Activated effector memory CD4-positive, alpha-beta T cell treated with anti-CD3 and anti-CD28 coated beads, Interleukin-2, amount 50 U/mL, for 16 hours (primary cell): Measurements from ENCODE around the gene KPTN.
"Not testable (repeated sequence)": the region's sequence is repeated elsewhere in the genome, so short reads cannot be mapped to it uniquely, and the experiment has no call there.

ENCODE experiments used
- DNase-seq: peaks from one replicate; pipeline ENCODE4 v3.0.0-alpha.2; 2020

The KPTN gene

DNA sequence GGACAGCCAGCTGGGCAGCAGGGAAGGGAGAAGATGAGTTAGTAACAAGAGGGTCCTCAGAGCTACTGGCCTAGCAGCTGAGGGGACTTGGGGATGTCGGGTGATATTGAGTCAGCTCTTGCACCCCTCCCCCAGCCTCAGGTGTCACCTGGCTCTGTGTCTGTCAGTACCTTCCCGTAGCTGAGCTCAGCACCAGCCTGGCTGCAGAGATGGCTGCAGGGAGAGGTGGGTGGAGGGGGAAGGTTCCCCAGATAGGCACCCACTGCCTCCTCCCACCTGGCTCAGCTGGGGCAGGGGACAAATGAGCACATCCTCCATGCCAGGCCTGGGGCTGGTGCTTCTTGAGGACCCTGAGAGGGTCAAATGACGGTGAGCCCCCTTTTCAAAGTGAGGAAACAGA lies 6.8 kb upstream of the KPTN start:
- no peak for DNase-seq

DNA sequence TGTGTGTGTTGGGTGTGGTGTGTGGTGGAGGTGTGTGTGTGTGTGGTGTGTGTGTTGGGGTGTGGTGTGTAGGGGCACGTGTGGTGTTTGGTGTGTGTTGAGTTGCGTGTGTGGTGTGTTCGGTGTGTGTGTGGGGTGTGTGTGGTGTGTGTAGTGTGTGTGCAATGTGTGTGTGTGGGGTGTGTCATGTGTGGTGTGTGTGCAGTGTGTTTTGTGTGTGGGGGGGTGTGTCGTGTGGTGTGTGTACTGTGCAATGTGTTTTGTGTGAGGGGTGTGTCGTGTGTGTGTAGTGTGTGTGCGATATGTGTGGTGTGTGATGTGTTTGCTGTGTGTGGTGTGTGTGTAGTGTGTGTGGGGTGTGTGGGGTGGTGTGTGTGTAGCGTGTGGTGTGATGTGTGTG lies 6.0 kb upstream of the KPTN start:
- no peak for DNase-seq

DNA sequence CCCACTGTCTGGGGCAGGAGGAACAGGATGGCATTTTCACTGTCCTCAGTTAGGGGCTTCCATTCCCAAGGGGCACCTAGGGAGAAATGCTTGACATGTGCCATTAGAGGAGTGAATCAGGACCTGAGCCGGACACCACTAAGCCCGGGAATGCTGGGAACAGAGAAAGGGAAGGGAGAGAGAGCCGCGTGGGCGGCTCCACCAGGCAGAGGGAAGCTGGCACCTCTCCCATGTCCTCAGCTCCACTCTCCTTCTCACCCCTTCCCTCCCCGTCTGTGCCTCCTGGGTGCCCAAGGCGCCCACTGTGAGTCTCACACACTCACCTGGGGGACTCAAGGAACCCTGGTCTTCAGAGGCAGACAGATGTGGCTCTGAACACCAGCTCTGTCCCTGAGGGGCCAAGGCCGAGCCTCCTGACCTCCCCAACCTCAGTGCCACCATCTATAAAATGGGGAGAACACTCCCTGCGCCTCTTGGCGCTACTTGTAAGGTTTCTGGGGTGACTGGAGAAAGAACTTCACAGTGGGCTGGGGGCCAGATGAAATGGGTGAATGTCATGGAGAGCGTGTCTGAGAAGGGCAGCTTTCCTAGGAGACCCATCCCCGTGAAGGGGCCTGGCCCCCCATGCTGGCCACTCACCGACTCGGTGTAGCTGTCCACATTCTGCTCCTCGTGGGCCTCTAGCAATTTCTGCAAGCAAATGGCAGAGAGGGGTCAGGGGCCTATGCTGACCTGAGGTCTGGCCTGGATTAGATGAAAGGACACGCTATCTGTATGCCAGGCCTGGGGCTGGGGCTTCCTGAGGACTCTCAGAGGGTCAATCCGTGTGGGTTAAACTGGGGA lies 5.3 kb upstream of the KPTN start:
- DNase-seq = no peak

DNA sequence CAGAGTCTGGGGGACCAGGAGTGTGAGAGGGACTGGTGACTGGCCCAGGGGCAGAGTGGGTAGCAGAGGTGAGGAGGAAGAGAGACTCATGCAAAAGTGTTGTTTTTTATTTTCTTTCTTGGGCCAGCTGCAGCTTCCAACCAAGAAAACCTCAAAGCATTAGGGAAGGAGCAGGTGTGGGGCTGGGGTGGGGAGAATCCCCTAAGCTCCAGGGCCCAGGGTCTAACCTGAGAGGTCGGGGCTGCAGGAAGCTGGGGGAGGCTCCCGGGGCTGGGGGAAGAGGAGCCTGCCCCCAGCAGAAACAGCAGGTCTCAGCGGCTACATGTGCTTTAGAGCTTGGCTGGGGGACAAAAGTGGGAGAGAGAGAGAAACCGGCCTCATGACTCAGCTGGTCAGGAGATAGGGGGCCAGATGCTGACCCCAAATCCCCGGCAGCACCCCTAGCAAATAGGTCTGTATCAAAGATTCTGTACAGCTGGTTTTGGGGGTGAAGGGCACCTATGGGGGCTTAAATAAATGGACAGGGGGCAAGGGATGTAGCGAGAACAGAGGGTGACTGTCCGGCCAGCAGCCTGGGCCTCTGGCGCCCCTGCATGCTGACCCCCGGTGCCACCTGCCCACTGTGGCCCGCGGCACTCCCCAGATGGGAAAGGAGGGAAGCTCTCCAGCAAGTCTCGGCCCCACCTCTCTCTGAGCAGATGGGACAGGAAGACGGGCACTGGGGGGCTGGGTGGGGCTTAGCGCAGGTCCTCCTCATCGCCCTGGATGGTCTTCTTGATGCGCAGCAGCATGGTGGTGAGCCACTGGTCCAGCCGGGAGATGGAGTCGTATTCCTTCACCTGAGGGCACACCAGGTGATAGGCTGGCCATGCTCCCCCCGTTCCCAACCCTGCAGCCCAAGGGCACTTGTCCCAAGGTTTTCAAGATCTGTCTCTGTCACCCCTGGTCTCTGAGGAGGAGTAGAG lies 3.8 kb upstream of the KPTN start:
- no peak for DNase-seq

DNA sequence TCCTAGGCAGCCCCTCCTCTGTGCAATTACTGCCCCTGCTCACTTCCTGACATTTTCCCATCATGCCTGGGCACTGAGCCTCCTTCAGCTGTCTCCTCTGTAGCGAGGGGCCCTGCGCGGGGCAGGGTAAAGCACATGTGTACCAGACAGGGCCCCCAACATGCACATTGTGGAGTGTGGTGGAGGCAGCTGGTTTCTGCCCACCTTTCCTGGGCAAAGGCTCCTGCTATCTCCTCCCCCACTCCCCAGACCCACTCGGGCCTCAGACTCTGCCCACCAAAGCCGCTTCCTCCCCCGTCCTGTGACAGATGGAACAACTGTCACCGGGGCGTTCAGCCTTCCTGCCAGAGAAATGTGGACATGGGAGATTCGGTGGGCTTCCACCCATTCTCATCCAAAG lies 2.9 kb upstream of the KPTN start:
- DNase-seq = no peak

DNA sequence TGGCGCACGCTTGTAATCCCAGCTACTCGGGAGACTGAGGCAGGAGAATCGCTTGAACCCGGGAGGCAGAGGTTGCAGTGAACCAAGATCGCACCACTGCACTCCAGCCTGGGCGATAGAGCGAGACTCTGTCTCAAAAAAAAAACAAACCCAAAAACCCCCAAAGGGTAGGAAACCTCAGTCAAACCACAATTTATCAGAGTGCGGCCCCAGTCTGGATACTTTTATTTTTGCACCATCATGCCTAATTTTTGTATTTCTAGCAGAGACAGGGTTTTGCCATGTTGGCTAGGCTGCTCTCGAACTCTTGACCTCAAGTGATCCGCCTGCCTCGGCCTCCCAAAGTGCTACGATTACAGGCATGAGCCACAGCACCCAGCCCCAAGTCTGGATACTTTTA lies 2.2 kb upstream of the KPTN start:
- not testable (repeated sequence) for DNase-seq

DNA sequence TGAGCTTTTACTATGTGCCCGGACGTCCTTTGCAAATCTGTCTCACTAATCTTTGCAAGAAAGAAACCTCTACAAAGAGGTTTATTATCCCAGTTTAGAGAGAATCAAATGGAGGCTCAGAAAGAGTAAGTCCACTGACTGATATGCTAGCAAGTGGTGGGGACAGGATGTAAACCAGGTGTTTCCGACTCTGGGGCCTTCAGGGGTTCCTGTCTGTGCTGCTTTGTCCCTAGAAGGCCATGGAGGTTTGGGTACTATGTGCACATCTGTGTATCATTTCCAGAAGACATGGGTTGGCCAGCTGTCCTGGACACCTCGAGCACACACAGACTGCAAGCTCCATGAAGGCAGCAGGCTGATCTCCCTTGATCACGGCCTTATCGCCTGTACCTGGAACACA lies 1.2 kb upstream of the KPTN start:
- no peak for DNase-seq

DNA sequence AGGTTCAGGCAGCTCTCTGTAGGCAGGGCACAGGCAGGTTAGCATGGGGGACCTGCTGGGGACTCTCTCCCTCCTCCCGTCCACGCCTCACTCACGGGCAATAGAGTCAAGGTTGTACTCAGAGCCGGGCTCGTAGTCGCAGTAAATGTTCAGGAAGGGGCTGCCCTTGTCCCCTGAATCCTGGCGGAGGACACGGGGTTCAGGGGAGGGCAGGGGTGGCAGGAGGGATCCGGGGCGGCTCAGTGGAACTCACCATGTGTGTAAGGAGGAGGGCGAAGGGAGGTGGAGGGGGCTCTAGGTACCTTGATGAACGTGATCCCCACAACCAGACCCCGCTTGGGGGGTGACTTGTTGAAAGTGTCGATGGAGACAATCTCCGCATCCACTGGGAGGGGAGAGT lies 819 bp downstream of the KPTN start:
- no peak for DNase-seq

DNA sequence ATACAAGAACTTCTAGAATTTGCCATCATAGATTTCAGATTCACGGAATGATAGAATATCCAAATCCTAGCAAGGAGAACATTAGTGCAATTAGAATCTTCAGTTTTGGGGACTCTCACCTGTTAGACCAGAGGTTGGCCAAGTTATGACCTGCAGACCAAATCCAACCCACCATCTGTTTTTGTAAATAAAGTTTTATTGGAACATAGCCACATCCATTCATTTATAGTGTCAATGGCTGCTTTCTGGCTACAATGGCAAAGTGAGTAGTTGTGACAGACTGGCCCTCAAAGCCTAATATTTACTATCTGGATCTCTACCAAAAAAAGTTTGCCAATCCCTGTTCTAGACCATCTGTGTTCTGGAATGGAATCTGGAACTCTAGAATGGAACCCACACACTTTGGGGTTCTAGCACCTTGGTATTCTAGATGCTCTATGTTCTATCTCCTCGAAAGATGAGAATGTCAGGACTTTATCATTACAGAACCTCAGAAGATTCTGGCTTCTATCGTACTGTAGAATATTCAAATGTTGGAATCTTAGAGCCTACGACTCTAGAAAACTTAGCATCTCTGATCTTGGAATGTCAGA lies 2.5 kb downstream of the KPTN start:
- DNase-seq = no peak

DNA sequence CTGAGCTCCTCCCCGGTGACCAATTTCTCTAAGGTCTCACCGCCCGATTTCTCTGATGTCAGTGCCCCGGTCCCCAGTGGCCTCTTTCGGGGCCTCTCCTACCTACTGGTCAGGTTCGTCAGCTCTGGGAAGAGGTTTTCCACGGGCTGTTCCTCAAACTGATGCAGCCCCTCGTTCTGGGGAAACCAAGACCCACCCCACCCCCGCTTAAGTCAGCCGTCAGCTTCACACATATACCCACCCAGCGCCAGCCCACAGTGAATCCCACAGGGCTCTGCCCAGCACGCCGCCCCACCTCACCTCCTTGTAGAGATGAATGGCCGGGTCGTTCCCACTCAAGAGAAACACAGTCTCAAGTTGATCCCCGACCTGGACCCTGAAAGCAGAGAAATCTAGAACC lies 3.4 kb downstream of the KPTN start:
- DNase-seq = no peak

DNA sequence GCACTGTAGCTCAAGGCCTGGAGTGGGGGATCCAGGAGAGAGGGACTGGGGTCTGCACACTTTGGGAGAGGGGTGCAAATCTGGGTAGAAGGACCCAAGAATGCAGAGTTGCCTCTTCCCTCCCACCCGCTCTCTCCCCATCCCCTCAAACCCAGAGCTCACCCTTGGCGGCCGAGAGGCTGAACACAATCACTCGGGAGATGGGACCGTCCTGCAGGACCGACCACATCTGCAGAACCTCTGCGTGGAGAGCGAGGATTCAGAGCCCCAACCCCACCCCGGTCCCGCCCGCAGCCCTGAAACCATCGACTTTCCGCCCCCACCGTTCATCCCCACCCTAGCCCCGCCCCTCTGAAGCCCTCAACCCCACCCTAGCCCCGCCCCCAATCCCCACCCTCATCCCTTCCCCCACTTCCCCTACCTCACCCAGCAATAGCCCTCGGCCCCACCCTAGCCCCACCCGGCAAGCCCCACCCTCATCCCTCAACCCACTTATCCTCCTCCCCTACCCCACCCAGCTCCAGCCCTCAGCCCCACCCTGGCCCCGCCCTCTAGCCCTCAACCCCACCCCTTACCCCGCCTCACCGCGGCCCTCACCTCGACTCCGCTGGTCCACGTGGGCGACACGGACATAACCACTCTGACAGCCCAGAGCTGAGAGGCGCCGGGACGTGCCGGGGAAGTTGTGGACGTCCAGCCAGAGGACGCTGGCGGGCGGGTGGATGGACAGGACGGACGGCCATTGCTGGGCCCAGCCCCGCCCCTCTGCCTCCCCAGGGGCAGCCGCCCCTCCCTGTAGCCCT lies 4.1 kb downstream of the KPTN start:
- DNase-seq = no peak

DNA sequence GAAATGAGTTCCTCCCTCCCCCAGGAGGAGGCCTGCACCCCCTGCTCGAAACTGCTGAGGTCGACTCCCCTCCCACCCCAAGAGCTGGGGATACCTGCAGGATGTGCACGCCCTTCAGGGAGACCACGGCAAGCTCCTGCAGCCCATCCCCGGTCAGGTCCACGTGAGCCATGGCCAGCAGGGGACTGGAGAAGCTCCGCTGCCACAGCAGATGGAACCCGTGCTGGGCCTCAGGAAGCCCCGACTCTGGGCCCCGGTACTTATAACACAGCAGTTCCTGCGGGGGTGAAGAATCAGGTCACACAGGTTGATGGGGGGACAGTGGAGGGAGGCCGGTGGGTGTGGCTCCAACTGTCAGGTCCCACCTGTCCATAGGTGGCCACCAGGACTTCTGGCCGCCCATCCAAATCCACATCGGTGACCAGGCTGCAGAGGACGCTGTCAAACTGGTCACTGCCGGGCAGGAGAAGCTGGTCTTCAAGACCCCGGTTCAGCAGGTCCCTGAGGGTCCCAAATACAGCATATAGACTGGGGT lies 7.5 kb downstream of the KPTN start:
- DNase-seq = no peak

DNA sequence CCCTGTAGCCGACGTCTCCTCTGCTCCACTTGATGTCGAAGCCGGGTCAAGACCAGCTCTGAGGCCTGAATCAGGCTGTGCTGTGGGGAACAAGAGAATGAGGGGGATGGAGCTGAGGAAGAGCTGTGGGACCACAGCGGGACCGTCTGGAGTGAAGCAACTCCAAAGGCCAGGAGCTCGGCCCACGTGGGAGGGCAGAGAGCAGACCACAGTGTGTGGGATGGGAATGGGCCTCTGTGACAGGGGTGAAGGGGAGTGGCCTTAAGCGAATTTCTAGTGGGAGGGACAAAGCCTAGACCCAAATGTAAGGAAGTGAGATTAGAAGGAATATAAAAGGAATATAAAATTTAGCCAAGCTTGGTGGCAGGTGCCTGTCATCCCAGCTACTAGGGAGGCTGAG lies 8.6 kb downstream of the KPTN start:
- DNase-seq = no peak

DNA sequence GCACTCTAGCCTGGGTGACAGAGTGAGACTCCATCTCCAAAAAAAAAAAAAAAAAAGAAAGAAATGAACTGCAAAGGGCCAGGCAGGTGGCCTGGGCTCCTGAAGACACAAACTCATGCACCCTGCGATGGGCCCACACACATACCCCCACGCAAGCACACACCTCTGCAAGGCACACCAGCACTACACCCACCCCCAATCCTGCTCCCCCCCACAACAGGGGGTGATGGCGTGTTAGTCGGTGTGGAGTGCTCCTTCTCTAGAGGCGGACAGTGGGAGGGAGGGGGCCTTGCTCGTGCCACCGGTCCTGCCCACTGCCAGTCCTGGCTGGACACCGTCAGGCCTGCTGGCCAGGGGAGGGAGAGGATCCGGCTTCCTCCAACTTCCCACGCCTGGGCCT lies 10.7 kb downstream of the KPTN start:
- DNase-seq = no peak

DNA sequence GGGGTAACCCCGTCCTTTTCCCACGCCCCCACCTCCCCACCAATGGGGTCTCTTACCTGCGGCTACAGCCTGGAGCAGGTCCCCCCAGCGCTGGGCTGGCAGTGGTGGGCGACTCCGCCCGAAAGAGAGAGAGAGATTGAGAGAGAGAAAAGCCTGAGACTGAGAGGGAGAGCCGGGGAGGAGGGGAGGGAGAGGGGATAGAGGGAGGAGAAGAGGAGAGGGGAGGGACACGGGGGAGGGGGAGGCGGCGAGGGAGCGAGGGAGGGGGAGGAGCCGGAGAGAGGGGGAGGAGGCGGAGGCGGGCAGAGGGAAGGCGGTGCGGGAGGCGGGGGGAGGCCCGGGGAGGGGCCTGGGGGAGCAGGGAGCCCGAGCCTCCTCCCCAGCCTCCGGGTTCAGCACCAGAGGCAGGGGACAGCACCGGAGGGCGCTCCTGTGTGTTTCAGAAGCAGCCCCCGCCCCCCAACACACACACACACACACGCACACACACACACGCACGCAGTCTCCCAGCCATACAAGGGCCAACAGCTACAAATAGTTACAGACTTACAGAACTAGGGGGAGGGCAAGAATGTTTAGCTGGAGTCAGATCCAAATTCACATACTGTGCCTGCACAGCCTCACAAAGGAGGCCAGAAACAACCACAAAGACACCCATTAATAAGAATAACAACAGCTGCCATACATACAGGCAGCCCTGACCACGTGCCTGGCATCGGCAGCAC lies 12.1 kb downstream of the KPTN start, which contains the start of gene SLC8A2:
TSS of gene SLC8A2 (minus strand) at position 161 of the 725 bp plus-strand sequence. CDS start 5,490 bp downstream, outside the sequence.
- peak; percentile 83 for DNase-seq

DNA sequence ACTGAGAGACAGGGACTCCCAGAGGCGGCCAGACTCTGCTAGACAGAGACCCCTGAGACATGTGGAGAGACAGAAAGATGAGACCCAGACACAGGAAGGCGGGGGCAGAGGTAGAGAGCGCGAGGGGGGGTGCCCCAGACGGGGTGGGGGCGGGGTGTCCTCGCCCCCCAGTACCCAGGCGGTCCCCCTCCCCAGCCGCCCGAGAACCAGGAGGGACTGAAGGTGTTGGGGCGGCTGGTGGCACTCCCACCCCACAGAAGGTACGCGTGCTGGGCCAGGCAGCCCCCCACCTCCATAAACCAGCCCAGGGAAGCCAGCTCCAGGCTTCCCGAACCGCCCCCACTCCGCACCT lies 12.7 kb downstream of the KPTN start:
- DNase-seq = no peak

DNA sequence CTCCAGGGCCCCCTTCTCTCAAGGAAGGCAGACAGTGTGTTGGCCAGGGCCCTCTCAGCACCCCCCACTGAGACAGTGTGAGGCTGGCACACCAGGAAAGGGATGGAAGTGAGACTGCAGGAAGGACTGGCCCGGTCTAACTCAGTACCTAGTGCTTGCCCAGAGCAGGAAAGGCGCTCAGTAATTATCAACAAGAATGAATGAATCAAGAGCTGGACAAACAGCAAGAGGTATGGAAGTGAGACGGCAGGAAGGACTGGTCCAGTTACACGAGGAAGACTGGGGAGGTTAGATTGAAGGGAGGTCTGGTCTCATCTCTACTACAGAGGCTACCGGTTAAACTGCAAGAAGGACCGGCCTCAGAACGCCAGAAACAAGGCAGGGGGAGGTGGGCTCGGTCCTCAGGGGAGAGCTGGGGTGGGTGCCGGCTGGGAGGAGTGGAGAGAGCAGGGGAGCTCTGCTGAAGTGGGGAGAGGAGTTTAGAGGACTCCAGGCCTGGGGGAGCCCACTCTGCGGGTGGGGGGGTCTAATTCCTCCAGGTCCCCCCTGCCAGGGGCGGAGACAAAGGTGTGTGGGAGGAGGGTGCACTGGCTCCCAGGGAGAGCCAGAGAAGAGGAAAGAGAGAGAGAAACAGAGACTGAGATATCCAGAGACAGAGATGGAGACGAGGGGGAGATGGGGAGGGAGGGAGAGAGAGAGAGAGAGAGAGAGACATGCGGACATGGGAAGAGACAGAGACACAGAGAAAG lies 13.4 kb downstream of the KPTN start:
- DNase-seq = no peak

DNA sequence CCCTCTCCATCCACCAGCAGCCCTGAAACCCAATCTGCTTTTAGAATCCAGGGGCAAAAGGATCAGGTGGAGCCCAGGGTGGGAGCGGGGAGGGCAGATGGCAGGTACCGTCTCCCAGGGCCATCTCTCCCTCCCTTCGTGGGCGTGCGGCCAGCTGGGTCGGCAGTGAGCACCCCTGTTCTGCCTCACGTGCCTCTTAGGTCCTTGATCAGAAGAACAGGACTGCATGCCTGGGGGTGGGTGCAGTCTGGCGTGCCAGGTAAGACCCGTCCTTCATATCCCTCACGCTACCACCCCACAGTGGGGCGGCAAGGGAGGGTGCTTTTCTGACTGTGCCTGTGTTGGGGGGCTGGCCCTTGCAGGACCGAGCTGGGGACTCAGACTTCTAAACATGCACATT lies 14.3 kb downstream of the KPTN start:
- no peak for DNase-seq

DNA sequence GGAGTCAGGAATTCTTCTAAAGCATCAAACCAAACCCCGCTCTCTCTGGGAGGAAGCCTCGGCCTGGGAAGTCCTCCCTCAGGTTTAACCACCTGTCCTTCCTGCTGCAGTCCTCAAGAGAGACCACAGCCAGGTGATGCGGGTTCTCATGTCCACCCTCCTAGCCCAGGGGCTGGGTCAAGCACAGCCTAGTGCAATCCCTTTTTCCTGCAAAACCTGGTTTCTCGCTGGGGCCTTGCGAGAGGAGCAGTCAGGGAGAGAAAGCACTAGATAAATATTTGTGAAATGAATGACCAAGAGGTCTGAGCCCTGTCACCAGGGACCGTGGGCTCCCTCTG lies 14.7 kb downstream of the KPTN start:
- DNase-seq = no peak

DNA sequence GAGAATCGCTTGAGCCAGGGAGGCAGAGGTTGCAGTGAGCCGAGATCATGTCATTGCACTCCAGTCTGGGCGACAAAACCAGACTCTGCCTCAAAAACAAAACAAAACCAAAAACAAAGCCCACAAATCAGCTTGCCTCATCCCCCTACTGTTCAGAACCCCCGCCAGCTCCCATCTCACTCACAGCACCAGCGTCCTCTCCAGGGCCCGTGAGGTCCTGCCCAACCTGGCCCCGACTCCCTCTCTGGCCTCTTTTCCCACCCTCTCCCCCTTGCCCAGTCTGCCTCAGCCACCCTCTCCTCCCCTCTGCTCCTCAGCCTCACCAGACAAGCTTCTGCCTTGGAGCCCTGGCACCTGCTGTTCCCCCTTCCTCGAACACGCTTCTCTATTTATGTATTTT lies 16.1 kb downstream of the KPTN start:
- no peak for DNase-seq

DNA sequence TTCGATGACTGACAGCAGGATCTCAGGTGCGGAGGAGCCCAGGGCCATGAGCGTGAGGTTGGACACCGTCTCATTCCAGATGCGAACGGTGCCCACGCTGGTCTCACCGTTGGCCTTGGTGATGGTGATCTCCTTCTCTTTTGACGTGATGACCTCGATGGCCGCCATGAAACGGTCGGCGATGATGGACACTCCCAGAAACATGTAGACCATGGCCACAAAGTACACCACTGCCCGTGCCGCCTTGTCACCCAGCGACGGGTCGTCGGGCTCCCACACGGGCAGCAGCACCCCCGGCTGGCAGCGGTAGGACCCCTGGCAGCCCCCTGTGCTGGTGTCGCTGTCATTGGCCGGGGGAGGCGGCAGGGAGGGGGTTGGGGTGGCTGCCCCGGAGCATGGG lies 18.1 kb downstream of the KPTN start:
- DNase-seq = no peak
